ENCODE results near the gene FBXO24. TPM values are rescaled to one million over a fixed set of nuclear protein-coding genes. Genes with fewer than 3 reads are reported as not detected.
"Not testable (repeated sequence)": the region's sequence is repeated elsewhere in the genome, so short reads cannot be mapped to it uniquely, and the experiment has no call there.

Gene FBXO24
- total RNA-seq, 4 donors from 2014 or later: 0.47 to 2.4 (median 0.57) TPM

GRCh38 chr7:100545360-100546128 lies 40.6 kb upstream of the FBXO24 start:
- TF ChIP-seq EP300 (IDR thresholded peaks at IDR 0.05) (no peak), CTCF (IDR thresholded peaks at IDR 0.05) (no peak), POLR2AphosphoS5 (IDR thresholded peaks at IDR 0.05) (no peak), POLR2A (IDR thresholded peaks at IDR 0.05) (no peak)
- H3K36me3 ChIP-seq: no peaks in the 10 kb centered on the region
- peak overlapping the region; percentile 88 for H3K27ac ChIP-seq
- H3K27me3 ChIP-seq: no peaks in the 10 kb centered on the region
- DNase-seq (ENCODE audit: low spot score in 2 of 2): no peak
- H3K4me3 ChIP-seq: peak overlapping the region; percentile 14
- no peaks in the 10 kb centered on the region for H3K9me3 ChIP-seq
- WGBS: 22% methylated on average over 3 of the region's 3 CpGs
- H3K4me1 ChIP-seq: peaks cover 62% of the 10 kb centered on the region

- Histone ChIP-seq H3K4me3 (peak overlapping the region; percentile 14), H3K4me1 (peaks cover 62% of the 10 kb centered on the region), H3K9me3 (no peaks in the 10 kb centered on the region), H3K36me3 (peaks cover 3% of the 10 kb centered on the region), H3K27me3 (no peaks in the 10 kb centered on the region), H3K27ac (peak overlapping the region; percentile 88)
- no peak for DNase-seq (ENCODE audit: low spot score in 2 of 2)
- TF ChIP-seq CTCF (IDR thresholded peaks at IDR 0.05) (no peak), POLR2AphosphoS5 (IDR thresholded peaks at IDR 0.05) (no peak), EP300 (IDR thresholded peaks at IDR 0.05) (no peak), POLR2A (IDR thresholded peaks at IDR 0.05) (no peak)
- WGBS: 72% methylated on average over 10 of the region's 10 CpGs
Observed at GRCh38 chr7:100546129-100546925, 39.8 kb upstream of the FBXO24 start.

DNA sequence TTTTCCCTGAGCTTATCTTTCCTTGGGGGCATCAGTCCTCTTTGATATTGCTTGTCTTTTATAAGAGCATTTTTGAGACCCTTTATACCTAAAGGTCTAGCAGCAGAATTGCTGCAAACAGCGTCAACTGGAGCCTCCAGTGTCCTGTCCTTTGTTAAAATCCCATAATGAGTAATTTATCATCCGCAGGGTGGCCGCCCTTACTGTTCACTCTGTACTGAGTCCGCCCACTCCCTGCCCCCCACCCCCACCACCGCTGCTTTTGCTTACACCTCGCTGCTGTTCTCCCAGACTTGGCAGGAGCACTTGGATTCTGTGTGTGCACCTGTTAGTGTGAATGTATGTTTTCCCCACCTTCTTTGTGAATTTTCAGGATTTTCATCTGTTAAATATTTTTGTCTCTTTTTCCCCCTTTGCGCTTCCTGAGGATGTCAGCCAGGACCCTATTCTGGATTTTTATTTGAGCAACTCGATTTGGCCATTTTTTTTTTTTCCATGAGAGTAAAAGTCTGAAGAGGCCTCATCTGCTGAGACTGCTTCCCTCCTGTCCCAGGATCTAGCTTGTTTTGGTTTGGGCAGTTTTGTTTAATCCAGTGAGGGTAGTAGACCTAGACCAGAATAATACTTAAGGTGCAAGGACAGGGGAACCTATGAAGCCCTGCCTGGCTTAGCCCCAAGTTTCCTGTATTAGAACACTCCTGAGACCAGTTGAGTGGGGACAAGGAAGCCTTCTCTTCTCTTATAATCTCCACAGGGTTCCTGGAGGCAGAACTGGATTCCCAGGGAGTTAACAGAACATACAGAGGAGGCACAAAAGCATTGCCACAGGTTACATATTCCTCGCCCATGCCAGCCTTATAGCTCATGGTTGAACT lies 39.0 kb upstream of the FBXO24 start:
- DNase-seq (ENCODE audit: low spot score in 2 of 2): no peak
- Histone ChIP-seq H3K27me3 (no peaks in the 10 kb centered on the region), H3K27ac (peak overlapping the region; percentile 88), H3K4me3 (no peak overlapping the region), H3K4me1 (peaks cover 62% of the 10 kb centered on the region), H3K36me3 (peaks cover 7% of the 10 kb centered on the region), H3K9me3 (no peaks in the 10 kb centered on the region)
- no peak for TF ChIP-seq CTCF (IDR thresholded peaks at IDR 0.05)
- no peak for TF ChIP-seq POLR2A (IDR thresholded peaks at IDR 0.05)
- no peak for TF ChIP-seq EP300 (IDR thresholded peaks at IDR 0.05)
- TF ChIP-seq POLR2AphosphoS5 (IDR thresholded peaks at IDR 0.05): no peak
- WGBS: 70% methylated on average over 9 of the region's 9 CpGs

DNA sequence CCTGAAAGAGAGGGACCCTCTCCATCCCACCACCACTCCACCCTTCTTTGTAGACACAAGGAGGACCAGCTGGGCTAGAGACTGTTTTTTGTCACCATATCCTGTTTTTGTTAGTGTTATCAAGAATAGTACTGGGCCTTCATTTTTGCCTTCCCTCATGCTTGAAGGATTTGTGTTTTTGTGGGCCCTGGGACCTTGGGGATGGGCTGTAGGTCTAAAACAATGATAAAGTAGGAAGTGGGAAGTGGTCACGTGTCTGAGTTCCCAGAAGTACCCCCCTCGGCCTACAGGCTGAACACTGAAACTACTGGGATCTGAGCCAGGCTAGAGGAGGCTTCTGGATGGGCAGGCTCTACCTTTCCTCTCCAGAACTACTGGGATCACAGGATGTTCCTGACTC lies 38.3 kb upstream of the FBXO24 start:
- no peaks in the 10 kb centered on the region for H3K27me3 ChIP-seq
- peak overlapping the region; percentile 88 for H3K27ac ChIP-seq
- H3K9me3 ChIP-seq: no peaks in the 10 kb centered on the region
- 59% methylated on average over 2 of the region's 2 CpGs for WGBS
- H3K36me3 ChIP-seq: peaks cover 14% of the 10 kb centered on the region
- no peak overlapping the region for H3K4me3 ChIP-seq
- peaks cover 57% of the 10 kb centered on the region for H3K4me1 ChIP-seq
- no peak for TF ChIP-seq EP300 (IDR thresholded peaks at IDR 0.05)
- TF ChIP-seq POLR2A (IDR thresholded peaks at IDR 0.05): no peak
- TF ChIP-seq CTCF (IDR thresholded peaks at IDR 0.05): no peak
- TF ChIP-seq POLR2AphosphoS5 (IDR thresholded peaks at IDR 0.05): no peak
- no peak for DNase-seq (ENCODE audit: low spot score in 2 of 2)

DNA sequence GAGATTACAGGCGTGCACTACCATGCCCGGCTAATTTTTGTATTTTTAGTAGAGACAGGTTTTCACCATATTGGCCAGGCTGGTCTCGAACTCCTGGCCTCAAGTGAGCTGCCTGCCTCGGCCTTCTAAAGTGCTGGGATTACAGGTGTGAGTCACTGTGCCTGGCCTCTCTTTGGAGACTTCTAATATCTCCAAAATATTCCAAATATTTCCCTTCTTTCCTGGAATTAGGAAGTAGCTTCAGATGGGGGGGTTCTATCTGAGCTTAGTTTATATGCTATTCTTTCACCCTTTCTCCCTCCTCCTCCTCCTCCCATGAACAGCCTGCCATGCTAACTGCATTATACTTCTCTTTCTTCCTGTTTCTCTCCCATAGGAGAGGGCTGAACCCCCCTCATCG lies 37.7 kb upstream of the FBXO24 start:
- H3K9me3 ChIP-seq; H3K4me3 ChIP-seq; DNase-seq (ENCODE audit: low spot score in 2 of 2); H3K27me3 ChIP-seq: not testable (repeated sequence)
- 85% methylated on average over 5 of the region's 5 CpGs for WGBS
- Histone ChIP-seq H3K36me3 (peaks cover 18% of the 10 kb centered on the region), H3K4me1 (peaks cover 53% of the 10 kb centered on the region), H3K27ac (peak overlapping the region; percentile 88)

Measured in suprapubic skin (tissue), 4 donors.